K562 (cell line): ENCODE data around the gene BCAN. TPM values are rescaled to one million over a fixed set of nuclear protein-coding genes. Genes with fewer than 3 reads are reported as not detected.
A peak's percentile ranks its signal among the peaks of the same experiment; 100 is the strongest.

Source experiments
- ATAC-seq: fragments of 200-7000 bp; cut with Tn5 transposase; 3 replicates; pipeline ENCODE4 v1.9.1; 2020; ENCODE audit warnings: moderate library complexity
- BruUV-seq: library from RNA; stranded (reverse); fragments of 400-500 nt; replicated peaks from 2 replicates; lab custom pipeline; 2021; lab: Mats Ljungman, UMichigan
- CTCF ChIA-PET: fragments of 300-600 bp; formaldehyde crosslinking; extraction: SDS; loops from one replicate; lab custom pipeline; 2021; ENCODE audit warnings: low intra/inter-chr PET ratio; lab: Yijun Ruan, JAX
- POLR2A ChIA-PET: fragments of 300-600, 350-650 bp; sonication (Branson Sonifier 250); formaldehyde crosslinking; extraction: SDS; loops from one replicate; lab custom pipeline; 2021; ENCODE audit warnings: antibody characterized with exemption, inconsistent platforms; lab: Yijun Ruan, JAX
- DNase-seq, 4 experiments: peaks; one replicate each; pipeline versions ENCODE4 v3.0.0 to v3.0.0-alpha.2; 2011 to 2018; ENCODE audit warnings: low spot score in 3 of 4, mixed read lengths in 3 of 4; ENCODE audit errors: extremely low read depth in 1 of 4
- FAIRE-seq: peaks from 2 replicates; lab custom pipeline; 2011; peaks lifted over from hg19 to GRCh38; lab: Jason Lieb, UNC
- H2AFZ ChIP-seq: 2 replicates; pipeline ENCODE4 v1.6.0; 2011; ENCODE audit warnings: low read depth, low read length, control low read depth, inconsistent platforms
- H3K27ac ChIP-seq: fragments of 200-600 bp; 3 replicates; pipeline ENCODE4 v1.8.0; 2011; ENCODE audit warnings: low read depth, mild to moderate bottlenecking, control low read depth, inconsistent platforms, low read length, moderate library complexity, mixed read lengths; ENCODE audit errors: extremely low read depth
- H3K27me3 ChIP-seq, 2 experiments: fragments of 300-600 bp in 1 of 2; 2 replicates in 1 of 2; 3 replicates in 1 of 2; pipeline versions ENCODE4 v1.6.0 to v1.8.0; 2011; ENCODE audit warnings: inconsistent platforms in 2 of 2, low read length in 2 of 2, mild to moderate bottlenecking in 1 of 2, mixed read lengths in 1 of 2, moderate library complexity in 1 of 2; ENCODE audit not compliant: control insufficient read depth in 2 of 2, insufficient read depth in 2 of 2
- H3K36me3 ChIP-seq: fragments of 300-600 bp; 3 replicates; pipeline ENCODE4 v1.8.0; 2011; ENCODE audit warnings: mild to moderate bottlenecking, low read length, inconsistent platforms; ENCODE audit not compliant: control insufficient read depth, insufficient read depth
- H3K4me1 ChIP-seq, 2 experiments: fragments of 200-600 bp in 1 of 2; replicated peaks in 1 of 2; 2 replicates in 1 of 2; 3 replicates in 1 of 2; pipeline versions ENCODE4 v1.5.1 to v1.8.0; 2011; ENCODE audit warnings: inconsistent platforms in 2 of 2, low read length in 2 of 2, mild to moderate bottlenecking in 1 of 2, mixed read lengths in 1 of 2, moderate library complexity in 1 of 2; ENCODE audit not compliant: control insufficient read depth in 2 of 2, insufficient read depth in 2 of 2
- H3K4me2 ChIP-seq: 2 replicates; pipeline ENCODE4 v1.6.1; 2011; ENCODE audit warnings: low read length, control low read depth, inconsistent platforms, mixed read lengths; ENCODE audit not compliant: insufficient read depth
- H3K4me3 ChIP-seq: fragments of 200-600 bp; sonication (generic), shearing (Covaris generic); 2 replicates; pipeline ENCODE4 v1.5.1; 2016; ENCODE audit warnings: control low read depth, inconsistent platforms
- H3K79me2 ChIP-seq: fragments of 200-600 bp; 3 replicates; pipeline ENCODE4 v1.8.0; 2011; ENCODE audit warnings: low read length, inconsistent platforms; ENCODE audit not compliant: control insufficient read depth, insufficient read depth
- H3K9ac ChIP-seq, 2 experiments: 2 replicates each; pipeline versions ENCODE4 v1.6.0 to v1.6.1; 2011; ENCODE audit warnings: low read depth in 2 of 2, low read length in 2 of 2, control low read depth in 1 of 2, inconsistent platforms in 1 of 2, mild to moderate bottlenecking in 1 of 2, mixed read lengths in 1 of 2; ENCODE audit not compliant: insufficient read depth in 1 of 2
- H3K9me1 ChIP-seq: one replicate; pipeline ENCODE4 v1.6.0; 2011; ENCODE audit warnings: inconsistent platforms, mild to moderate bottlenecking, low read length, moderate library complexity; ENCODE audit not compliant: control insufficient read depth, insufficient read depth
- H3K9me3 ChIP-seq: replicated peaks from 2 replicates; pipeline ENCODE4 v1.5.1; 2011; ENCODE audit warnings: low read depth, low read length, inconsistent platforms; ENCODE audit not compliant: control insufficient read depth, insufficient read depth
- H4K20me1 ChIP-seq: replicated peaks from 2 replicates; pipeline ENCODE4 v1.6.1; 2011; ENCODE audit warnings: low read length, inconsistent platforms, mixed read lengths; ENCODE audit not compliant: control insufficient read depth, insufficient read depth
- BCOR ChIP-seq: fragments of 450-650 bp; IDR thresholded peaks from 2 replicates; pipeline ENCODE4 v1.6.1; 2016
- HES1 ChIP-seq: fragments of 450-650 bp; IDR thresholded peaks from 2 replicates; pipeline ENCODE4 v1.6.1; 2016; ENCODE audit warnings: low read depth, mild to moderate bottlenecking, moderate library complexity
- KDM1A ChIP-seq, 2 experiments: fragments of 450-650 bp; IDR thresholded peaks; 2 replicates each; pipeline ENCODE4 v1.6.1; 2016; ENCODE audit warnings: mild to moderate bottlenecking in 2 of 2
- MAFF ChIP-seq: IDR thresholded peaks from 2 replicates; pipeline ENCODE4 v1.6.1; 2012; ENCODE audit warnings: low read length, improper control_type of control experiment
- MBD1 ChIP-seq: fragments of 250-450 bp; sonication (Bioruptor Pico); IDR thresholded peaks from 2 replicates; pipeline ENCODE4 v1.8.0; 2022; ENCODE audit warnings: inconsistent platforms
- MXD1 ChIP-seq: fragments of 250-450 bp; sonication (Bioruptor Pico); IDR thresholded peaks from 2 replicates; pipeline ENCODE4 v1.8.0; 2021; ENCODE audit warnings: borderline replicate concordance, mild to moderate bottlenecking, moderate library complexity; ENCODE audit not compliant: poor library complexity, severe bottlenecking
- NFRKB ChIP-seq: fragments of 450-650 bp; IDR thresholded peaks from 2 replicates; pipeline ENCODE4 v1.6.1; 2016; ENCODE audit warnings: low read depth
- POLR2B ChIP-seq: fragments of 450-650 bp; IDR thresholded peaks from 2 replicates; pipeline ENCODE4 v1.6.1; 2018; ENCODE audit warnings: low read depth; ENCODE audit not compliant: partially characterized antibody
- PTBP1 ChIP-seq: fragments of 200-400 bp; formaldehyde crosslinking; IDR thresholded peaks from 2 replicates; pipeline ENCODE4 v1.6.1; 2017; ENCODE audit warnings: low read depth, low read length
- RBM25 ChIP-seq: fragments of 200-400 bp; formaldehyde crosslinking; IDR thresholded peaks from 2 replicates; pipeline ENCODE4 v1.6.1; 2018; ENCODE audit warnings: low read length, low read depth, moderate library complexity; ENCODE audit not compliant: severe bottlenecking
- RBM34 ChIP-seq: fragments of 200-400 bp; formaldehyde crosslinking; IDR thresholded peaks from 2 replicates; pipeline ENCODE4 v1.6.1; 2018; ENCODE audit warnings: low read length, borderline replicate concordance; ENCODE audit not compliant: insufficient read depth
- SNIP1 ChIP-seq: fragments of 450-650 bp; IDR thresholded peaks from 2 replicates; pipeline ENCODE4 v1.7.1; 2017; ENCODE audit warnings: low read depth, mild to moderate bottlenecking
- SRSF3 ChIP-seq: fragments of 200-400 bp; formaldehyde crosslinking; IDR thresholded peaks from 2 replicates; pipeline ENCODE4 v1.6.1; 2016; ENCODE audit warnings: mild to moderate bottlenecking, low read length, moderate library complexity; ENCODE audit not compliant: insufficient read depth
- TAF9B ChIP-seq: fragments of 450-650 bp; IDR thresholded peaks from 2 replicates; pipeline ENCODE4 v1.6.1; 2018; ENCODE audit warnings: mild to moderate bottlenecking; ENCODE audit not compliant: partially characterized antibody
- ZC3H8 ChIP-seq: fragments of 450-650 bp; IDR thresholded peaks from 2 replicates; pipeline ENCODE4 v1.6.1; 2017
- ZNF766 ChIP-seq: fragments of 200-800 bp; sonication (Bioruptor generic); conservative IDR thresholded peaks from 2 replicates; pipeline ENCODE4 v1.6.1; 2016; ENCODE audit warnings: missing genetic modification characterization, missing compliant biosample characterization
- WGBS: fragments of 100-300 bp; shearing (Covaris generic); methylation state at CpG from one replicate; pipeline ENCODE4 v1.1.6; 2016; ENCODE audit warnings: low coverage, mixed read lengths; ENCODE audit not compliant: insufficient coverage; ENCODE audit errors: missing lambda C conversion rate; 5-methylcytosine and 5-hydroxymethylcytosine counted together
- in situ Hi-C: fragments of 300-500 bp; cut with MboI; formaldehyde crosslinking; loops from 4 replicates; pipeline ENCODE4 v1.15.0; 2018; ENCODE audit warnings: inconsistent platforms, mixed read lengths
- intact Hi-C: fragments of 100-400 bp; cut with micrococcal nuclease; formaldehyde crosslinking; loops from 2 replicates; pipeline ENCODE4 v1.14.2; 2022
- polyA plus RNA-seq, 8 experiments: library from polyadenylated mRNA; depleted of rRNA in 4 of 8; stranded (reverse) in 5 of 8; unstranded in 3 of 8; fragments of >200 nt; fragmentation: Nextera tagmentation in 2 of 8; fragmentation: Illumina TruSeq in 1 of 8; extraction: Ambion mirVana in 2 of 8; extraction: Trizol in 1 of 8; gene quantifications; 2 replicates each; pipeline versions ENCODE4 v1.2.1 to v1.2.3, GENCODE V29; 2011 to 2014; ENCODE audit warnings: inconsistent platforms in 1 of 8, missing spikeins in 1 of 8
- total RNA-seq, 7 experiments: library from RNA; depleted of rRNA in 6 of 7; stranded (reverse); fragments of >200 nt in 6 of 7; fragmentation: Illumina TruSeq in 2 of 7; extraction: Trizol in 2 of 7; gene quantifications; 2 replicates each; pipeline versions ENCODE4 v1.2.1 to v1.2.3, GENCODE V29; 2011 to 2021; ENCODE audit warnings: low replicate concordance in 1 of 7

BCAN gene
- total and polyA plus RNA-seq, 9 of the 15 experiments (the other 6 are each of a cell fraction or from before 2014, with no cell fraction given), result 0.04 to 0.33 (median 0.14) TPM; not detected in 5

- TF ChIP-seq MAFF (no peak), BCOR (peak; percentile 79), RBM25 (peak; percentile 82), POLR2B (peak; percentile 30), KDM1A (IDR thresholded peaks at IDR 0.05) (peak in 1 of 2 experiments; percentile 17; a peak in 1 of 4 replicates)
These were observed 2.7 kb downstream of the BCAN start (continued) for GRCh38 chr1:156644640-156645039.

- H3K27me3 ChIP-seq, result no peaks in the 10 kb centered on the region
- no peak for TF ChIP-seq PTBP1
- TF ChIP-seq SNIP1, result no peak
- no peak for TF ChIP-seq NFRKB
- TF ChIP-seq MBD1, result no peak
- TF ChIP-seq HES1, result no peak
- no peak for TF ChIP-seq RBM34
- no peak for TF ChIP-seq SRSF3
- TF ChIP-seq ZC3H8, result no peak
- no peak for TF ChIP-seq TAF9B
- no peak for TF ChIP-seq ZNF766 (CRISPR knock-in tag)
- no peak for TF ChIP-seq MXD1 (CRISPR knock-in tag)
- 0 out of 4 replicates have a peak overlapping the region, but pooled peaks of 1 of the 2 experiments have one; percentile 24 for H3K9ac ChIP-seq
- ATAC-seq (no peak), FAIRE-seq (no peak), DNase-seq (no peak)
- intact Hi-C loops (no loop called here), in situ Hi-C loops (no loop called here)
- H3K9me3 ChIP-seq, result no peaks in the 10 kb centered on the region
- no peaks in the 10 kb centered on the region for H3K9me1 ChIP-seq
- peaks cover 0 to 30% of the 10 kb centered on the region in 2 experiments; a peak in 3 of 5 replicates for H3K4me1 ChIP-seq
- no peak overlapping the region for H2AFZ ChIP-seq
- BruUV-seq, result no TSS peak
- peaks cover 55% of the 10 kb centered on the region for H3K36me3 ChIP-seq
- POLR2A ChIA-PET, result interaction anchor here (1.6 to 3.4 kb wide), 3 partner anchors 8 to 21 kb away, joined by 6 to 21 read pairs (median 14); no protein-coding TSS in a partner anchor
- 70% methylated on average over 3 of the region's 3 CpGs for WGBS
- no peak overlapping the region for H3K4me3 ChIP-seq
- H3K79me2 ChIP-seq, result no peaks in the 10 kb centered on the region
- CTCF ChIA-PET, result no interaction called here
- no peak overlapping the region for H3K4me2 ChIP-seq
- peaks cover 51% of the 10 kb centered on the region for H4K20me1 ChIP-seq
- H3K27ac ChIP-seq, result no peak overlapping the region
These were observed 3.1 kb downstream of the BCAN start for GRCh38 chr1:156645056-156645455.
